ENCODE results near the gene SUV39H1. TPM values are rescaled to one million over a fixed set of nuclear protein-coding genes. Genes with fewer than 3 reads are reported as not detected.

Gene SUV39H1
- total and polyA plus RNA-seq, 2 experiments from 2014 or later = 2.9 to 5.3 TPM

GRCh38 chrX:48700951-48701653 is 4.6 kb downstream of the SUV39H1 start:
- no peaks in the 10 kb centered on the region for H3K4me1 ChIP-seq (ENCODE audit: insufficient read depth)
- no peak for DNase-seq (ENCODE audit: low spot score)
- H3K9me2 ChIP-seq (replicated peaks; ENCODE audit: insufficient read depth) = no peaks in the 10 kb centered on the region
- WGBS (ENCODE audit: low lambda C conversion rate, missing lambda C conversion rate) = 61% methylated on average over 3 of the region's 3 CpGs
- H3K36me3 ChIP-seq (replicated peaks; ENCODE audit: insufficient read depth, low read depth) = no peaks in the 10 kb centered on the region
- no peak for TF ChIP-seq EZH2phosphoT487 (IDR thresholded peaks at IDR 0.05; ENCODE audit: low read depth, severe bottlenecking, unreplicated experiment)
- TF ChIP-seq CTCF (IDR thresholded peaks at IDR 0.05; ENCODE audit: poor library complexity) = no peak
- TF ChIP-seq EZH2 (IDR thresholded peaks at IDR 0.05; ENCODE audit: borderline replicate concordance) = no peak
- H3K4me3 ChIP-seq = no peak overlapping the region
- no peak overlapping the region for H2AFZ ChIP-seq
- no peak overlapping the region for H3K4me2 ChIP-seq
- no peaks in the 10 kb centered on the region for H3K27me3 ChIP-seq
- H3K79me2 ChIP-seq = no peaks in the 10 kb centered on the region
- H4K20me1 ChIP-seq (ENCODE audit: insufficient read depth, poor library complexity, severe bottlenecking) = no peaks in the 10 kb centered on the region
- H3K9me3 ChIP-seq (ENCODE audit: low read depth) = no peaks in the 10 kb centered on the region
- H3K27ac ChIP-seq = no peak overlapping the region

GRCh38 chrX:48702032-48702431 is 5.5 kb downstream of the SUV39H1 start:
- Histone ChIP-seq H3K4me1 (ENCODE audit: insufficient read depth) (no peaks in the 10 kb centered on the region), H3K27ac (no peak overlapping the region), H3K4me3 (no peak overlapping the region), H3K9me3 (ENCODE audit: low read depth) (no peaks in the 10 kb centered on the region), H2AFZ (no peak overlapping the region), H3K36me3 (replicated peaks; ENCODE audit: insufficient read depth, low read depth) (no peaks in the 10 kb centered on the region), H3K27me3 (no peaks in the 10 kb centered on the region), H3K4me2 (no peak overlapping the region), H4K20me1 (ENCODE audit: insufficient read depth, poor library complexity, severe bottlenecking) (no peaks in the 10 kb centered on the region), H3K79me2 (no peaks in the 10 kb centered on the region), H3K9me2 (replicated peaks; ENCODE audit: insufficient read depth) (no peaks in the 10 kb centered on the region)
- no peak for TF ChIP-seq CTCF (IDR thresholded peaks at IDR 0.05; ENCODE audit: poor library complexity)
- TF ChIP-seq EZH2phosphoT487 (IDR thresholded peaks at IDR 0.05; ENCODE audit: low read depth, severe bottlenecking, unreplicated experiment) = no peak
- no peak for TF ChIP-seq EZH2 (IDR thresholded peaks at IDR 0.05; ENCODE audit: borderline replicate concordance)
- WGBS (ENCODE audit: low lambda C conversion rate, missing lambda C conversion rate) = 75% methylated on average over 2 of the region's 2 CpGs
- no peak for DNase-seq (ENCODE audit: low spot score)

GRCh38 chrX:48702716-48703115 is 6.2 kb downstream of the SUV39H1 start:
- H3K27ac ChIP-seq = no peak overlapping the region
- H3K4me1 ChIP-seq (ENCODE audit: insufficient read depth) = no peaks in the 10 kb centered on the region
- no peak overlapping the region for H2AFZ ChIP-seq
- no peaks in the 10 kb centered on the region for H3K9me3 ChIP-seq (ENCODE audit: low read depth)
- TF ChIP-seq EZH2 (IDR thresholded peaks at IDR 0.05; ENCODE audit: borderline replicate concordance) = no peak
- no peaks in the 10 kb centered on the region for H4K20me1 ChIP-seq (ENCODE audit: insufficient read depth, poor library complexity, severe bottlenecking)
- no peak overlapping the region for H3K4me2 ChIP-seq
- 71% methylated on average over 4 of the region's 4 CpGs for WGBS (ENCODE audit: low lambda C conversion rate, missing lambda C conversion rate)
- H3K36me3 ChIP-seq (replicated peaks; ENCODE audit: insufficient read depth, low read depth) = no peaks in the 10 kb centered on the region
- H3K9me2 ChIP-seq (replicated peaks; ENCODE audit: insufficient read depth) = no peaks in the 10 kb centered on the region
- no peaks in the 10 kb centered on the region for H3K27me3 ChIP-seq
- H3K4me3 ChIP-seq = no peak overlapping the region
- DNase-seq (ENCODE audit: low spot score) = no peak
- no peaks in the 10 kb centered on the region for H3K79me2 ChIP-seq

- 79% methylated on average over 7 of the region's 7 CpGs for WGBS (ENCODE audit: low lambda C conversion rate, missing lambda C conversion rate)
- Histone ChIP-seq H3K9me2 (replicated peaks; ENCODE audit: insufficient read depth) (no peaks in the 10 kb centered on the region), H3K27ac (no peak overlapping the region), H3K27me3 (no peaks in the 10 kb centered on the region), H3K9me3 (ENCODE audit: low read depth) (no peaks in the 10 kb centered on the region), H3K4me1 (ENCODE audit: insufficient read depth) (no peaks in the 10 kb centered on the region), H3K79me2 (no peaks in the 10 kb centered on the region), H3K4me2 (no peak overlapping the region), H3K4me3 (no peak overlapping the region), H3K36me3 (replicated peaks; ENCODE audit: insufficient read depth, low read depth) (no peaks in the 10 kb centered on the region), H2AFZ (no peak overlapping the region), H4K20me1 (ENCODE audit: insufficient read depth, poor library complexity, severe bottlenecking) (no peaks in the 10 kb centered on the region)
- DNase-seq (ENCODE audit: low spot score) = no peak
- TF ChIP-seq CTCF (IDR thresholded peaks at IDR 0.05; ENCODE audit: poor library complexity) = no peak
Observed at GRCh38 chrX:48703228-48703627, 6.7 kb downstream of the SUV39H1 start.

Data from hepatocyte (in vitro differentiated cells).